Fibroblast of skin of scalp (primary cell): Measurements from ENCODE around the gene TKT.

Experiments used
- DNase-seq: peaks from one replicate; pipeline ENCODE4 v3.0.0-alpha.2; 2013

The TKT gene

DNA sequence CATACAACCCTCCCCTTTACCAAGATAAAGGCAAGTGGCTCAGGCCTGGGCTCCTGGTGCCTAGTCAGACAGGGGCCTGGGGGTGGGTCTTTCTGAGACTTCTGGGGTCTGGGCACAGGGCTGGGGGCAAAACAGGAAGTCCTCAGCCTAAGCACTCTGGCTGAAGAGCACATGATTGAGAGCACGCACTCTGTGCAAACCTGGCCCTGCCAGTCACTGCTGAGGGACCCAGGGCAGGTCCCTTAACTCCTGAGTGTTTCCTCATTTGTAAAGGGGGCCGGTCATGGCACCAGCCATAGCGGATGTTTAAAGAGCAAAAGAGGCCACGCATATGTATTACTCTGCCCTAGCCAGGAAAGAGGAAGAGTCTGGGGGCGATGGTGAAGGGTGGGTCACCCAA, 16.0 kb downstream of the TKT start:
- no peak for DNase-seq

DNA sequence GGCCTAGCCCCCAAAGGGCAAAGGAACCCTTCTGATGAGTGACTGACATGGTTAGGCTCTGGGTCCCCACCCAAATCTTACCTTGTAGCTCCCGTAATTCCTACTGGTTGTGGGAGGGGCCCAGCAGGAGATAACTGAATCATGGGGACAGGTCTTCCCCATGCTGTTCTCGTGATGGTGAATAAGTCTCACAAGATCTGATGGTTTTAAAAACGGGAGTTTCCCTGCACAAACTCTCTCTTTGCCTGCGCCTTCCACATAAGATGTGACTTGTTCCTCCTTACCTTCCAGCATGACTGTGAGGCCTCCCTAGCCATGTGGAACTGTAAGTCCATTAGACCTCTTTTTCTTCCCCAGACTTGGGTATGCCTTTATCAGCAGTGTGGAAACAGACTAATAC, 16.9 kb downstream of the TKT start:
- DNase-seq, result no peak

DNA sequence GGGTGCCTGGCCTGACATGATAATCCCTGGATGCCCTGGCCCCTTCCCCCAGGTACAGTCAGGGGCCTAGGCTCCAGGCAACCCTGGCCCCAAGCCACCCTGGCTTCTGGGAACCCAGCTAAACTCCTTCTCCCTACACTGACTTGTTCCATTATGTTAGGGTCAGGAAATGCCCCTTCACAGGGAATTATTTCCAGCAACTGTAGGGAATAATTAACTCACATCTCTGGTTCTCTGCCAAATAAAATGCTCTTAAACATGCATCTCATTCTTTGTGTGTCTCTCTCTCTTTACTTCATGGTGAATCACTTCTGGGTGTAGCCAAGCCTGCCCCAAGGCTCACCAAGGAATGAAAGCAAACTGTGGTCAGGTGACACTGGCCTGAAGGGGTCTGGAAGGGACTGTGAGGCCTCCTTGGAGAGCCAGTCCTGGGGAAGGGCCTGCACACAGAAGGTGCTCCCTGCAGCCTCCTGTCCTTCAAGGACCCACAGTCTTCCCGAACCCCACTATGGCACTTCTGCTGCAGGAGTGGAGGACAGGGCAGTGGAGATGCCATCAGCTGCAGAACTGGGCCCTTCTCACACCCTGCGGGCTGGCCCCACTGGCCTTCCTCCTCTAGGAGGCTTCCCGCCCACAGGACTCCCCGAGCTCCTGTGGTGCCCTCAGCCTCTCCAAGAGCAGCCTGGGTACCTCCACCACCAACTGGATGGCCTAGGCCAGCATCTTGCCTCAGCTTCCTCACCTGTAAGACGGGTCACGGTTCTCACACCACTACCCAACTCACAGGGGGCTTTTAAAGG, 17.6 kb downstream of the TKT start:
- DNase-seq, result peak; percentile 97

DNA sequence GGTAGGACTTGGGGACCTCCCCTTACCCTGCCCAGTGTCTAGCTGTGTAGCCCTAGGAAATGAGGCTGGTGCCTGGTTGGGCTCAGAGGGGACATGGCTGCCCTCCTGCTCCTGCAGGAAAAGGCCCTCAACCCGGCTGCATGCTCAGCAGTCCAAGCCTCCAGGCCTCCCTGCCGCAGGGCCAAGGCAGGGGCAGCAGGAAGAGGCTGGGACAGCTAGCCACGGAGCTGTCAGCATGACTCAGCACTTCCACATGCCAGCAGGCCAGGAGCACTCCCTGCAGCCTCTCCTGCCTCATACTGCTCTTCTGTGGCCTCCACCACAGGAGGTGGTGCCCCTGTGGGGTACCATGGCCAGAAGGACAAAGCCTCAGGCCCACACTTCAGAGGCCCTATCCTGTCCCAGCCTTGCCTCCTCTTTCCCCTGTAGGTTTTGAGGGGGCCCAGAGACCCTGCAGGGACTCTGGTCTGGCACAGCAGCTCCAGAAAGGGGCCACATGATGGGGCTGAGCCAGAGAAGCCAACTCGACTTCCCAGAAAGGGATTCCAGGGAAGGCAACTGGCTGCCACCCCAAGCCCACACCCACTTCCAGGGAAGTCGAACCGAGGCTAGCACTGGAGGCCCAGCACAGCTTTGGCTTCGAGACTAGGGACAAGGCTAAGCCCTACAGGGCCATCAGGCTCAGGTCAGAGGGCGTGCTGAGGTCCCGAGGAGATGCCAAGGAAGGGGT, 19.5 kb downstream of the TKT start:
- DNase-seq, result peak; percentile 91

DNA sequence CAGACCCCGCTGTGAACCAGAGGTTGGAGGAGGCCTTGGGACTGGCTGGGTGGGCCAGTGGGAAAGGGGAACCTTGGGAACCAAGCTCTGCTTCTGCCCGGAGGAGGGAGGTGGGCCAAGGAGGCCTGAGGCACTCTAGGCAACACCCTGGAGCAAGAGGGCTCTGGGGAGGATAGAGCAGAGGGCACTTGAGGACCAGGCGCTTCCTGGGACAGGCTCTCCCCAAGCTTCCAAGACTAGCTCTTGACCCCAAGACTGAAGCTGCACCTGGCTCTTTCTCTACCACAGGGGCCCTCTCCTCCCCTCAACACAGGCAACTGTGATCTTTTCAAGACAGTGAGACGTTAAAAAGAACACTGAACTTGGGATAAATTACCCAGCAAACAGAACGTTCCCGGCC, 20.3 kb downstream of the TKT start:
- DNase-seq, result no peak

DNA sequence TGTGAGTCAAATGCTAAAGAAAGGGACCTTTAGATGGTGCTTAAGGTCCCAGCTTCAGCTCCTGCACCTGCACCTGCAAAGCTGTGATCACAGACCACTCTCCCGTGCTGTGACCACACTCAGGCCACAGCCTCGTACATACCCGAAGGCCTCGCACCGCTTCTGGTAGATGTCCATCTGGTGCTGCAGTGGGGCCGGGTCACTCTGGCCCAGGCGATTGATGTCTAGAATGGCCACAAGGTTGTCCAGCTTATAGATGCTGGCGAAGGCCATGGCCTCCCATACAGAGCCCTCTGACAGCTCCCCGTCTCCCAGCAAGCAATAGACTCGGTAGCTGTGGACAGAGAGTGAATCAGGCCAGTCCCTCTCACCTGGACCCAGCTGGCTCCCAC, 21.0 kb downstream of the TKT start:
- DNase-seq, result no peak

DNA sequence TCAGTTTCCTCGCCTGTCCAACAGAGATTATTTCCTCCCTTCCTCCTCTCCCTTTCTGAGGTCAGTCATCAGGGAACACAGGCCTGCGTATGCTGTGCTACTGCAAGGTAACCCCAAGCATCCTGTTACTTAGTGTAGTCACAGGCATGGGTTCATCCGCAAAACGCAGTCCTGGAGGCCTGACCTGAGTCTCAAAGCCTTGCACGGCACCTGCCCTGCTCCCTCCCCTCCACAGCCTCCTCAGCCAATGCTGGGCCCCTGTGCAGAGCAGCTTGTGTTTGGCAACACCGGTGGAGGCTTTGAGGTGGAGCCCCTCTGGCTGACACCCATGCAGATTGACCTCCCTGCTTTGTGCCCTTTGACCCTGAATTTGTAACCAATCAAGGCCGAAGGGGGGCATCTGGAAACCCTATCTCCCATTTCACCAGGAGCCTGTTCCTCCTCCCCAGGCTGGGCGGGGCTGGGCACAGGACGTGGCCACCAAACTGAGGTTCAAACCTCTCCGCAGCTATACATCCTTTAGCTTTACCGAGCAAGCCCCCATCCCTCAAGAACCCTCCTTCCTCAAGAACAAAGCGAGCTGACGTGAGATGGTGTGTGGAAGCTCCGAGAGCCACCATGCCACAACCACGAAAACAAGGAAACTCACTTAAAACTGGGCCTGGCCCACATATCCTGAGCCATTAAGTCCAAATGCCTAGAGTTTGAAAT, 21.5 kb downstream of the TKT start:
- DNase-seq, result no peak

DNA sequence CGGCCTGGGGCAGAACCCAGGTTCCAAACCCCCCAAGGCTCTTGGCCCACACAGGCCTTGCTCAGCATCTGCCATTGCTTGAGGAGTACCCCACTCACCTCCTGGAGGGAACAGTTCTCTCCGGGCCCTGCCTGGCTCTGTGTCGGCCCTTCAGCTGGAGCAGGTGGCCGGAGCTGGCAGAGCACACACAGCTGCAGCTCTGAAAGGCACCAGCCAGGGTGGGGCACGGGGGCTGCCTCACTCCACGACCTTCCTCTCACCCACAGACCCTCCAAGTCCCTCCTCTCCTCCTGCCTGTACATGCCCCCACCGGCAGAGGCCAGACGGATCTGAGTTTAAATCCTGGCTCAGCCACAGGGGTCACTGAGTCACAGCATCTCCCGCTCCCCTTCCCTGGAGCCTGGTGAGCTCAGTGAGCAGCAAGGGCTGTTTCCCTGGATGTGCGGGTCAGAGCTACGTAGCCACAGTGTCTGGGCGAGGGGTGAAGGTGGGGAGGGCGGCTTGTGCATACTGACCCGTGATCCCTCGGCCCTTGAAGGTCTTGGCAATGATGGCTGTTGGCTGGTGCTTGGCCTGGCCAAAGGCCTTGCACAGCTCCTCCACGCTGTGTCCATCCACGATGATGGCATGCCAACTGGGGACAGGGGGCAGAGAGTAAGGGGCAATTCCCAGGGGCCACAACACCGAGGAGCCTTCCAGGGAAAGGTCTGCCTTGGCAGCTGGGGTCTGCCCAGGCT, 23.0 kb downstream of the TKT start:
- DNase-seq, result no peak

DNA sequence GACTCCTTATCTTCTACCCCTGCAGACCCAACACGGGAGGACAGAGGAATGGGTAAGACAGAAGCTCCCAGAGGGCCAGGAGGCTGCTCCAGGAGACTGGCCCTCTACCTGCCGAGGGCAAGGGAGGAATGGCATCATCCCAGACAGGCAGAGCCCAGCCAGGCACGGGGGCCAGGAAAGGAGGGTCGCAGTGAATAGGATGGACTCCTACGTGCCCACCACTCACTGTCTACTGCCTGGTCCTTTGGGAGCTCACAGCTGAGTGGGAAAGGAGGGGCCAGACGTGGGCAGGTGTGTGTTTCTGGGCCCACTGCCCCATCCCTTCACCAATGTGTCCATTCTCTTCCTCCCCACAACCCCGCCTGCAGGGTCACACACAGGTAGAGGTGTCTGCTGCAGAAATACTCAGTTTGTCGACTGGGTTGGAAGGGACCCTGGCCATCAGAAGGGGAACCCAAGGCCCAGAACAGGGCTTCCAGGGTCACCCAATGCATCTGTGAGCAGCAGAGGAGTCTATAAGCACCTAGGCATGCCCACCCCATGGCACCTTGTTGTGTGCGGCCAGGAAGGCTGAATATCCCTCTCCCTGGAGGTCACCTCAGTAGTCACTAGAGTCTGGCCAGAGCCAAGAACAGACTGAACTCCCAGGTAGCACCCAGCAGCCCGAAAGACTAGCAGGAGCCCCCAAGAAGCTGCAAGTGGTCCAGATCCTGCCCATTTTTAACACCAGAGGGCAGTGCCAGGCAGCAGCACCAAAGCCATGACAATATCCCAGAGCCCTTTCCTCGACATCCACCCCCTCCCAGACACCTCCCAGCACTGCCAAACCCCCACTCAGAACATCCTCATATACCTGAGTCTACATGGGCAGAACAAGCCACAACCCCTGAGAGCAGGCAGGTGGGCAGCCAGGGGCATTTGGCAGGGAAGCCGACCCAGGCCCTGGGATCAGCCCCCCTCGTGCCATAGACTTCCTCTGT, 24.0 kb downstream of the TKT start:
- DNase-seq, result no peak

DNA sequence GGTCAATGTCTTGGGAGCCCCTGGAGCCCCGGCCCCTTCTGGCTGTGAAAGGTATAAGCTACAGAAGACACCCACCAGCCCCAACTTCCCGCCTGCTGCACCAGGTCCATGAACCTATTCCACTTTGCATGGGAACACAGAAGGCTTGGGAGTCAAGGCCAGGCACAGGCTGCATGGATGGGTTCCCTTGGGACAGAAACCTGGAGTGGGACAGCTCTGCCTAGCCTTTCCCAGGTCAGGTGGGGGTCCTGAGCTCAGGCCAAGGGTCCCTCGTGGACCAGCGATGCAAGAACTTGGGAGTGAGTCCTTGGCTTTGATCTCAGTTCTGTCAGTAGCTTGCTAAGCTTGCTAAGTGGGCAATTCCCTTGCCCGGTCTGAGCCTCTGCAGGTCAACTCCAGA, 25.0 kb downstream of the TKT start:
- no peak for DNase-seq

DNA sequence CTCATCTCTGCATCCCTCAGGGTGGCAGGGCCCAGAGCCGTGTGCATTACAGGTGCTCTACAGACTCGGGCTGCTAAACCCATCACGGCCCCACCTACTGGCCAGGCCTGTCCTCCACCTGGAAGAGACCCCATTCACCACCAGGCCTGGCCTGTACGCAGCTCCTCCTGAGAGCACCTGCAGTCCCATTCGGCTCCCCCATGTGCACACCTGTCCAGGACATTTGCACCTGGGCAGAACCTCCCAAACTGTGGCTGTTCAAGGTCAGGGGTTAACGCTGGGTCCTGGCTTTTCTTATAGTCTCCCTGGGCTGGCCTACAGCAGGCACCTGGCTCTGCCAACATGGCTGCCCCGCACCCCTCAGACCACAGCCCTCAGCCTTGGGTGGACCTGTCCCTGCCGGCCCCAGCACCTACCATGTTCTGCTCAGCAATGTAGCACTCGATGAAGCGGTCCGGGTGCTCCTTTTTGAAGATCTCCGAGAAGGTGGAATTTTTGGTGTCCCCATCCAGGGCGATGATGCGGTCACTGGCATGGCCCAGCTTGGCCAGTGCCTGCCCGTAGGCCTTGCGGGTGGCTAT, 25.7 kb downstream of the TKT start:
- no peak for DNase-seq

DNA sequence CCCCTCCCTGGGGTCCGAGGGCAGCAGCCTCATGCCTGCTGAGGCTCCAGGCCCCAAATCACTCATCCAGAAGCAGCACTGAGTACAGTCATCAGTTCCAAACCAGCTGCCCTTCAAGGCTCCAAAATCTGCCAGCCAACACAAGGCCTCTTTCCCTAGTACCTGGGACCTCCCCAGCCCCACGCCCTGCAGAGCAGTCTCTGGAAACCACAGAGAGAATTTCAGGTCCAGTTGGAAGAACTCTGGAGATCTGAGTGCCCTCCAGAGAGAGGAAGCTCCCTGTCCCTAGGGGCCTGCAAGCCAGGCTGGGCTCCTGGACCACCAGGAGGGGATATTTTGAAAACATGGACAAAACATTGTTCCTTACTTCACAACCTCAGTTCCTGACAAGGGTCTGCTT, 26.2 kb downstream of the TKT start:
- DNase-seq, result no peak

DNA sequence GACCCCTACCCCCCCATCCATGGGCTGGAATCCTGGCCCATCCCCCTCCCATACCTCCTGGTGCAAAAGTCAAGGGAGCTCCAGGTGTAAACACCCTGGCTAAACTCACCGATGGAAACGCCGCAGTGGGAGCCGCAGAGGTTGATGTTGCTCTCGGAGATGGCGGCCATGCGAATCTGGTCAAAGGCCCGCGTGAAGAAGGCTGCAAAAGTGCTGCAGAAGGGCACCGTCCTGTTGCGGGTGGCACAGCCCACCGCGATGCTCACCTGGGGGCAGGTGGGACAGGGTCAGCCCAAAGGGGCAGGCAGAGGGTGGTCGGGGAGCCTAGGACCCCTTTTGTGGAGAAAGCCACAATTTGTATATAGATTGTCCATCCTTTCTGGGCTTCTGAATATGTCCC, 26.7 kb downstream of the TKT start:
- no peak for DNase-seq

DNA sequence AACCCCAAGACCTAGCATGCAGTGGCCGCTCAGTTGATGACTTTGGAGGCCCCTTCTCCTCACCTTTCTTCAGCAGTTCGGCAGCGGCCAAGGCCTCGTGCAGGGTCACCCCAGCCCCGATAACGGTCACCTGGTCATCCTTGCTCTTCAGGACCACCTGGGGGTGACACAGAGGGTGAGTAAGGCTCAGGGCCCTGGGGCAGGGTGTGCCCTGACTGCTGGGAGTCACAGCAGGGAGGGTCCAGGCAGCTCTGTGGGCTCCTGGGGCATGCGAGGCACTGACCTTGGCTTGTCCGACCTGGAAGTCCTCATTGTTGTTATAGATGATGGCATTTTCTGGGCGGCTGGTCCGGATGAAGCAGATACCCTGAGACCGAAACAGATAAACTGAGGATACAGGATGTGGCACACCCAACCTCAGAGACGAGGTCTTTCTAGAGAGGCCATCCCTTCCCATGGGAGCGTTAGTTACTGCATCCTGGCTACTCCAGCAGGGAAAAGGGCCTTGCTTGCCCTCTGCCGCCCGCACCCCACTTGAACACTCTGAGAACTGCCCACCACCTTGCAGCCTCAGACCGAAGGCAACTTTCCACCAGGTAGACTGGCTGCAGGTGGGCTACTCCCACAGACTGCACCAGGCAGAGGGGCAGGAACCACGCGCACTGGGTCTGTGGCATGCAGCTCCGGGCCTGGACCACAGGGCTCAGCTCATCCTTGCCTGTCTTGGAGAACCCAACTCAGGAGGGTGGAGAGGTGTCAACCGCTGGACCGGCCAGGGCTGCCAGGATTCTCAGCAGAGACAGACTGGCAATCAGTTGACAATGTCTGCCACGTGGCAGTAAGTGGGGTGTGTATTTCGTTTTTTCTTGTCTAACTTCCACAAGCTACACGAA, 27.6 kb downstream of the TKT start:
- no peak for DNase-seq

DNA sequence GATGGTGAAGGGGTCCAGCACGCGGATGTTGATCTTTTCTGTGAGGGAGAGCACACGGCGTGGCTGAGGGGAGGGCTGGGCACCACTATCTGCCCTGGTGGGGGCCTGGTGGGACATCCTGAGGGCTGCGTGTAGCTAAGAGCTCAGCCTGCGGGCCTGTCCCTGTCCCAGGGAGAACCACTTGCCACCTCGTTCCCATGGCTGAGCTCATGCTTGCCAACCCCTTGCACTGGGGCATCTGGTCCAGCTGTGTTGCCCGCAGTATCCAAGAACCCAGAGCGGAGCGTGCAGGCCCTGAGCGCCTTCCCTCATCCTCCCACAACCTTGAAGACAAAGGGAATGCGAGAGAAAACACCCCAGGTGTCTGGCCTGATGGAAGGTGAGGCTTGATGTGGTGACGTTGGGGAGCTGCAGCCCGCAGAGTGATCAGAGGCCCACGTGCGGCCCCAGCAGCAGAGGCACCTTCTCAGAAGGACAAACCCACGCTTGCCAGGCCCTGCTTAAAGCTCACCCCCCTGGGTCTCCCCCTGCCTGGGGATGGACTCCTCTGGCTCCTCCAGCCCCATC, 28.9 kb downstream of the TKT start:
- DNase-seq, result no peak

DNA sequence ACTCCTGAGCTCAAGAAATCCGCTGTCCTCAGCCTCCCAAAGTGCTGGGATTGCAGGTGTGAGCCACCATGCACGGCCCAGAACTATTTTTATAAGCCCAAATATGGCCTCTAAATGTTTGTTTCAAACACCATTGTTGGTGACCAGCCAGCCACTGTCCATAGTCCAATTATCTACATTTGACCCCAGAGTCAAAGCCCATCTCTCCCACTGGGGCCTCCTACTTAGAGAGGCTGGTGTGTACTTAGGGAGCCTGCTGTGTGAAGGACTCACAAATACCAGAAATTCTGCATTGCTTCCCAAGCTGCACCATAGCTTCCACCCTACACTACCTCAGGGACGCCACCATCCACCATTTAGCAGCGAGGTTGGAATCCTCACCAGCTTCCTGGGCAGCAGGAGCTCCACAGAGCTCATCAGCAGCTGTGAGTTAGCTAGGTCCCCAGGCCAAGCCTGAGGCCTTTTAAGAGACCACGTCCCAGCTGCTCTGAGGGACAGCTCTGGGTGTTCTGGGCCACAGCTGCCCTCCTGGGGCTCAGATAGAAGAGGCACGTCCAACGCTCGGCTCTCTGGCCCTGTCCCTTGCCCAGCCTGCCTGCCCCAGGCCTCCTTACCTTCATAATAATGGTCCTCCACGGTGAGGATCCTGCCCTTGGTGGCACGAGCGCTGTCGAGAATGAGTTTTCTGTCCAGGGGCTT, 29.5 kb downstream of the TKT start:
- no peak for DNase-seq

DNA sequence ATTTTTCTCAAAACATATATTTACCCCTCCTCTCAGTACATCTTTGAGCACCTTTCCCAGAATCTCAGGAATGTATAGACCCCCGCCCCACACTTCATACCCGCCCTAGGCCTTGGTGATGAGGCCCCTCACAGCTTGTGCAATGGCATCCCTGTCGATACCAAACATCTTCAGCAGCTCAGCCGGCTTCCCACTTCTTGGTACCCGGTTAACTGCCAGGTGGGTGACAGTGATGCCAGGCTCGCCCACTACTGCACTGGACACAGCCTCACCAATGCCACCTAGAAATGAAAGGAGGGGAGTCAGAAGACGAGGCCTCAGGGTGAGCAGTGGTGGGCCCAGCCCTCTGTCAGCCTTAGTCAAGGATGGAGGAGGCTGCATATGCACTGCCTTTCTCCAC, 30.2 kb downstream of the TKT start:
- no peak for DNase-seq

DNA sequence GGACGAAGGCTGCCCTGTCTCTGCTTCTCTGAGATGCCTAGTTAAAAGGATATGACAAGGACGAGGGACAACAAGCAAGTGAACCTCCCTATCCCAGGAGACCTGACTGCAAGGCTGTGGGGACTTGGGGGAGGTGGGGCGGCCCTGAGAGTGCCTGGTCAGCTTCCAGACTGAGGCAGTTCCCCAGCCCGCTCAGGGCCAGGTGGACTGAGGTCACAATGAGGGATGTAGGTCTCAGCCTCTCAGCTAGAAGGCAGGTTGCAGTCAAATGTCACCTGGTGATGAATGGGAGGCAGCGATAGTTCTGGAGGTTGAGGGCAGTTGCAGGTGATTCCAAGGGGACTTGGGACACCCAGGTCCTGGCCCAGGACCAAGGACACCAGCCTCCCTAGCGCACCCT, 30.6 kb downstream of the TKT start:
- no peak for DNase-seq

DNA sequence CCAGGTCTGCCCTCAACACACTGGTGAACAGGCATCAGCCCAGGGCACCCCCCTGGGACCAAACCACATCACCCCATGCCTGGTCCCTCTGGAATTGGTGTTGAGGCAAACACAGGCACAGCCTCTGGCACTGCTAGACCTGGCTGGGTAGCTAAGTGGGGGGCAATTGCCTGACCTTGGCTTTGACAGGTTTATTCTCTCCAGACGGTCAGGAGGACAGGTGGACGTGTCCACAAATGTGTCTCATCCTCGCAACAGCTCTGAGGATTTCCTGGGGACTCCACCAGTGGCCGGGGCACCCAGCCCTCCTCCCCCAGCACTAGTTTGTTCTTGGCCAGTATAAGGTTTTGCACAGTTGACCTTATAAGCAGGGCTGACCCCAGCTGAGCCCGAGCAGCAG, 31.3 kb downstream of the TKT start:
- DNase-seq, result no peak
